SU-DHL-6 (cell line): Measurements from ENCODE around the gene PITPNM3.

Source experiments
- CTCF ChIP-seq: fragments of 200-600 bp; sonication (generic); IDR thresholded peaks from one replicate; pipeline ENCODE4 v1.5.1; 2017; ENCODE audit warnings: antibody characterized with exemption, mild to moderate bottlenecking, low read length, moderate library complexity; ENCODE audit not compliant: insufficient read depth, poor library complexity, severe bottlenecking
- EZH2phosphoT487 ChIP-seq: fragments of 200-600 bp; sonication (generic), shearing (Covaris generic); conservative IDR thresholded peaks from 2 replicates; pipeline ENCODE4 v1.6.1; 2018; ENCODE audit warnings: mild to moderate bottlenecking, antibody characterized with exemption, low read length, moderate library complexity, mixed read lengths

DNA sequence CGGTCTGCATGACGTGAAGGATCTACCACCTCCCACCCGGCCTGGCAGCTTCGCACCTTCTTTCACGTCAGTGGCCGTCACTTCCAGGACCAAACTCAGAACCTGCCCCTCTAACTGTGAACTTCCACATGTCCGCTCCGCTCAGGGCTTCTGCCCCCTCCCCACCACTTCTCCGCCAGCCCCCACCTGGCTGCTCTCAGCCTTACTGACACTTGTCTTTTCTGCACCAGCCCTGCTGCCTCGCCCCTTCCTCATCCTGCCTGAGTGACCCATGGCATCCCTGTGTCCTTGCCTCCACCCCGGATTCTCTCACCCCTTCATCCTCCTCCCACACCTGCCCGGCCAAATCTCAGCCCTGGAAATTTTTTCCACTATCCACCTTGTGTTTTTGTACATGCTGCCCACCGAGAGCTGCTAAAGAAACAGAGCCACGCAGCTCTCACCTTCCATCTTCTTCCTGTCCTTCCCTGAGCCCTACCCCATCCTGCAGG lies 97.8 kb downstream of the PITPNM3 start:
- TF ChIP-seq CTCF, result no peak
- TF ChIP-seq EZH2phosphoT487, result no peak
